ENCODE data around the gene LDAF1. TPM values are rescaled to one million over a fixed set of nuclear protein-coding genes. Genes with fewer than 3 reads are reported as not detected.

The LDAF1 gene
- total RNA-seq, 2 experiments from 2014 or later = 11.0 to 11.2 TPM

- H3K27ac Mint-ChIP-seq = no peak within 1 kb of the TSS
- intact Hi-C loops (cut with DNase I, micrococcal nuclease) = no loop called here
- no peak for ATAC-seq (ENCODE audit: poor library complexity)
Measured at GRCh38 chr16:21211486-21211885, 53.0 kb downstream of the LDAF1 start, which contains the start of gene ZP2. Gene ZP2, minus strand, starts transcription at chr16:21211574. Its CDS starts 27 bp downstream, at chr16:21211547.

DNA sequence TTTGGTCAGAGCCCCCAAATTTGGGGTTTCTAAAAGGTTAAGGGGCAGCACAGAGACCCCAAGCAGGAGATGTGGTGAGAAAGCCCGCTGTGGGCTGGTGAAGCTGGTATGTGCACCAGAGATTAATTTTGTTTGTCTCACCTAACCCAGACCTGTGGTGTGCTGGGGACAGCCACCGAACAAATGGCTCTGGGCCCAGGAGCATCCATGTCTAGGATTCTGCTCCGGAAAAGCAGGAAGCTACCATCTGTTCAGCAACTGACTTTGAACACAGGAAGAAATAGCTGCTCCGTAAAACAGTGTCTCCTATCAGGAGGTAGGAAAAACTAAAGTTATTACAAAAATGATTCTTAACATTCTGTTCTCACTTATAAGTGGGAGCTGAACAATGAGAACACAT lies 55.6 kb downstream of the LDAF1 start:
- no peak overlapping the region for H3K4me3 ChIP-seq (ENCODE audit: low read length)
- H3K27ac Mint-ChIP-seq = no peak overlapping the region
- no peaks in the 10 kb centered on the region for H3K4me1 Mint-ChIP-seq (ENCODE audit: low read depth)
- H3K27me3 Mint-ChIP-seq = peaks cover 41% of the 10 kb centered on the region
- no peak overlapping the region for H3K27ac ChIP-seq (ENCODE audit: low read depth in 1 of 2, low read length in 2 of 2)
- intact Hi-C loops (cut with DNase I, micrococcal nuclease) = no loop called here
- no peak for TF ChIP-seq CTCF (IDR thresholded peaks at IDR 0.05)
- no peak for ATAC-seq (ENCODE audit: poor library complexity)
- H3K9me3 Mint-ChIP-seq = no peaks in the 10 kb centered on the region
- H3K36me3 Mint-ChIP-seq (ENCODE audit: low read depth) = no peaks in the 10 kb centered on the region
- no peaks in the 10 kb centered on the region for H3K4me1 ChIP-seq (ENCODE audit: insufficient read depth, low read length)
- H3K36me3 ChIP-seq (ENCODE audit: insufficient read depth, low read length) = no peaks in the 10 kb centered on the region
- ChIA-PET POLR2A (no interaction called here), CTCF (no interaction called here)
- no peak overlapping the region for H3K4me3 Mint-ChIP-seq
- H3K9me3 ChIP-seq (ENCODE audit: control insufficient read depth in 1 of 2, insufficient read depth in 1 of 2, low read length in 2 of 2) = no peaks in the 10 kb centered on the region
- no peak for DNase-seq
- no peaks in the 10 kb centered on the region for H3K27me3 ChIP-seq (ENCODE audit: control insufficient read depth in 1 of 2, insufficient read depth in 2 of 2, low read length in 2 of 2)

More at GRCh38 chr16:21211486-21211885, 53.0 kb downstream of the LDAF1 start, which contains the start of gene ZP2:
- no peaks in the 10 kb centered on the region for H3K36me3 Mint-ChIP-seq (ENCODE audit: low read depth)
- Histone ChIP-seq H3K36me3 (ENCODE audit: insufficient read depth, low read length) (no peaks in the 10 kb centered on the region), H3K4me3 (ENCODE audit: low read length) (no peak within 1 kb of the TSS), H3K4me1 (ENCODE audit: insufficient read depth, low read length) (no peaks in the 10 kb centered on the region), H3K27ac (ENCODE audit: low read depth in 1 of 2, low read length in 2 of 2) (no peak within 1 kb of the TSS), H3K27me3 (ENCODE audit: control insufficient read depth in 1 of 2, insufficient read depth in 2 of 2, low read length in 2 of 2) (peaks cover 5% of the 10 kb centered on the region in 2 experiments), H3K9me3 (ENCODE audit: control insufficient read depth in 1 of 2, insufficient read depth in 1 of 2, low read length in 2 of 2) (no peaks in the 10 kb centered on the region)
- CTCF ChIA-PET = no interaction called here
- H3K4me1 Mint-ChIP-seq (ENCODE audit: low read depth) = no peaks in the 10 kb centered on the region
- H3K4me3 Mint-ChIP-seq = no peak within 1 kb of the TSS
- peaks cover 37% of the 10 kb centered on the region for H3K27me3 Mint-ChIP-seq
- DNase-seq = no peak
- no peak for TF ChIP-seq CTCF (IDR thresholded peaks at IDR 0.05)
- POLR2A ChIA-PET = no interaction called here
- no peaks in the 10 kb centered on the region for H3K9me3 Mint-ChIP-seq

DNA sequence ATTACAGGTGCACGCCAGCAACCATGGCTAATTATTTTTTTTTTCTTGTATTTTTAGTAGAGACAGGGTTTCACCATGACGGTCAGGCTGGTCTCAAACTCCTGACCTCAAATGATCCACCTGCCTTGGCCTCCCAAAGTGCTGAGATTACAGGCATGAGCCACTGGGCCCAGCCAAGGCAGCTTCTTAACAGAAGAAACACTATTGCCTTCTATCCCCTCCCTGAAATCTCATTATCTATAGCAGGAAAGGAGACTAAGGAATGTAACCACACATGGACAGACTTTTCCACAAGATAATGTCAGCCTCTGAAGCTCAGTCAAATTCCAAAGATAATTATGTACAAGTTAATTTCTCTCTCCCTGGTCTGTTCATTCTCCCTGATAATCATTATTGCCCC lies 58.6 kb downstream of the LDAF1 start:
- H3K4me1 ChIP-seq (ENCODE audit: insufficient read depth, low read length) = no peaks in the 10 kb centered on the region
- intact Hi-C loops (cut with DNase I, micrococcal nuclease) = loop anchor here in 1 of 2 experiments (5.0 kb wide), 1 partner anchor 50 kb away; no protein-coding TSS in a partner anchor
- TF ChIP-seq CTCF (IDR thresholded peaks at IDR 0.05) = no peak
- H3K36me3 ChIP-seq (ENCODE audit: insufficient read depth, low read length) = no peaks in the 10 kb centered on the region
- H3K4me3 Mint-ChIP-seq = no peak overlapping the region
- H3K4me3 ChIP-seq (ENCODE audit: low read length) = no peak overlapping the region
- ATAC-seq (ENCODE audit: poor library complexity) (no peak), DNase-seq (no peak)
- H3K27ac ChIP-seq (ENCODE audit: low read depth in 1 of 2, low read length in 2 of 2) = no peak overlapping the region
- H3K9me3 ChIP-seq (ENCODE audit: control insufficient read depth in 1 of 2, insufficient read depth in 1 of 2, low read length in 2 of 2) = no peaks in the 10 kb centered on the region
- ChIA-PET POLR2A (no interaction called here), CTCF (no interaction called here)
- no peaks in the 10 kb centered on the region for H3K4me1 Mint-ChIP-seq (ENCODE audit: low read depth)
- no peaks in the 10 kb centered on the region for H3K27me3 ChIP-seq (ENCODE audit: control insufficient read depth in 1 of 2, insufficient read depth in 2 of 2, low read length in 2 of 2)
- no peaks in the 10 kb centered on the region for H3K36me3 Mint-ChIP-seq (ENCODE audit: low read depth)
- H3K9me3 Mint-ChIP-seq = no peaks in the 10 kb centered on the region
- peaks cover 42% of the 10 kb centered on the region for H3K27me3 Mint-ChIP-seq
- H3K27ac Mint-ChIP-seq = no peak overlapping the region

Data from CD4-positive, alpha-beta T cell (primary cell).